RWPE1 (cell line): ENCODE results near the gene PTCRA.

ENCODE experiments used
- CTCF ChIA-PET: fragments of 350-600 bp; sonication (Branson Sonifier 250); formaldehyde crosslinking; extraction: SDS; loops from one replicate; lab custom pipeline; 2021; lab: Yijun Ruan, JAX
- POLR2A ChIA-PET: fragments of 400-600 bp; formaldehyde crosslinking; extraction: SDS; loops from one replicate; lab custom pipeline; 2020; ENCODE audit warnings: antibody characterized with exemption; ENCODE audit not compliant: low non-redundant PET; lab: Yijun Ruan, JAX
- DNase-seq: peaks from one replicate; pipeline ENCODE4 v3.0.0; 2012; ENCODE audit warnings: low spot score
- H3K27ac ChIP-seq: fragments of 450-650 bp; 2 replicates; pipeline ENCODE4 v1.5.1; 2017
- CTCF ChIP-seq: fragments of 450-650 bp; conservative IDR thresholded peaks from 2 replicates; pipeline ENCODE4 v1.5.1; 2017; ENCODE audit warnings: low read depth, mild to moderate bottlenecking

PTCRA gene

GRCh38 chr6:42969431-42969830 is 53.6 kb downstream of the PTCRA start:
- no peak overlapping the region for H3K27ac ChIP-seq
- DNase-seq: no peak
- no peak for TF ChIP-seq CTCF
- ChIA-PET POLR2A (no interaction called here), CTCF (interaction anchor here (0.6 kb wide), 1 partner anchor 200 kb away, joined by 6 read pairs; no protein-coding TSS in a partner anchor)

- DNase-seq: no peak
- TF ChIP-seq CTCF: no peak
- CTCF ChIA-PET: no interaction called here
- POLR2A ChIA-PET: no interaction called here
- no peak overlapping the region for H3K27ac ChIP-seq
Measured at GRCh38 chr6:42969934-42970333, 54.1 kb downstream of the PTCRA start.

GRCh38 chr6:42970871-42971612 is 55.2 kb downstream of the PTCRA start:
- DNase-seq: peak; percentile 39
- ChIA-PET POLR2A (interaction anchor here (0.5 kb wide), 1 partner anchor 8 kb away, joined by 6 read pairs; the partner anchor contains the start of gene PEX6), CTCF (interaction anchor here (0.6 to 0.9 kb wide), 2 partner anchors 8 to 1389 kb away, joined by 3 to 4 read pairs; no protein-coding TSS in a partner anchor)
- H3K27ac ChIP-seq: peak overlapping the region; percentile 60
- no peak for TF ChIP-seq CTCF

GRCh38 chr6:42971746-42972327 is 56.0 kb downstream of the PTCRA start:
- ChIA-PET CTCF (interaction anchor here (0.6 kb wide), 1 partner anchor 1390 kb away, joined by 4 read pairs; no protein-coding TSS in a partner anchor), POLR2A (interaction anchor here (0.5 kb wide), 1 partner anchor 1251 kb away, joined by 3 read pairs; no protein-coding TSS in a partner anchor)
- no peak for DNase-seq
- no peak for TF ChIP-seq CTCF
- H3K27ac ChIP-seq: peak overlapping the region; percentile 60

GRCh38 chr6:42973926-42974325 is 58.1 kb downstream of the PTCRA start:
- POLR2A ChIA-PET: interaction anchor here (1.4 kb wide), 1 partner anchor 10 kb away, joined by 3 read pairs; no protein-coding TSS in a partner anchor
- CTCF ChIA-PET: no interaction called here
- no peak for TF ChIP-seq CTCF

GRCh38 chr6:42974919-42975505 is 59.2 kb downstream of the PTCRA start:
- no peak for DNase-seq
- POLR2A ChIA-PET: interaction anchor here (0.6 to 1.4 kb wide), 3 partner anchors 9 to 79 kb away, joined by 3 to 7 read pairs (median 3); partner anchors contain the start of genes CNPY3 and CUL7
- H3K27ac ChIP-seq: peak overlapping the region; percentile 34; the same call in 1 of the 2 replicates
- CTCF ChIA-PET: no interaction called here
- no peak for TF ChIP-seq CTCF

More at GRCh38 chr6:42973926-42974325, 58.1 kb downstream of the PTCRA start:
- no peak overlapping the region for H3K27ac ChIP-seq
- no peak for DNase-seq
